Bronchial epithelial cell (primary cell): Measurements from ENCODE around the gene BRD4. TPM values are rescaled to one million over a fixed set of nuclear protein-coding genes. Genes with fewer than 3 reads are reported as not detected.

Experiments
- DNase-seq: peaks from one replicate; pipeline ENCODE4 v3.0.0-alpha.2; 2010; ENCODE audit warnings: low read depth
- FAIRE-seq: peaks from 2 replicates; lab custom pipeline; 2011; peaks lifted over from hg19 to GRCh38; lab: Jason Lieb, UNC
- H3K27me3 ChIP-seq: 2 replicates; pipeline ENCODE4 v1.5.1; 2011; ENCODE audit warnings: low read length; ENCODE audit not compliant: control insufficient read depth, insufficient read depth
- H3K36me3 ChIP-seq: 2 replicates; pipeline ENCODE4 v1.5.1; 2011; ENCODE audit warnings: low read length; ENCODE audit not compliant: control insufficient read depth, insufficient read depth
- H3K4me3 ChIP-seq: 2 replicates; pipeline ENCODE4 v1.5.1; 2011; ENCODE audit warnings: mild to moderate bottlenecking, low read depth, low read length, control low read depth
- CTCF ChIP-seq: IDR thresholded peaks from 2 replicates; pipeline ENCODE4 v1.5.1; 2011; ENCODE audit warnings: mild to moderate bottlenecking, moderate library complexity, low read length, control low read depth, inconsistent platforms; ENCODE audit not compliant: insufficient read depth, severe bottlenecking
- total RNA-seq: library from RNA; depleted of rRNA; stranded (reverse); fragments of >200 nt; gene quantifications from 2 replicates; pipeline ENCODE4 v1.2.1, GENCODE V29; 2014

BRD4 gene
- total RNA-seq, 1 donor from 2014 or later: 12.1 TPM

GRCh38 chr19:15280048-15280725 is 52.2 kb downstream of the BRD4 start:
- Histone ChIP-seq H3K4me3 (no peak overlapping the region), H3K36me3 (peaks cover 3% of the 10 kb centered on the region), H3K27me3 (no peaks in the 10 kb centered on the region)
- DNase-seq (no peak), FAIRE-seq (no peak)
- no peak for TF ChIP-seq CTCF

- FAIRE-seq (no peak), DNase-seq (no peak)
- Histone ChIP-seq H3K4me3 (no peak overlapping the region), H3K27me3 (no peaks in the 10 kb centered on the region), H3K36me3 (peaks cover 3% of the 10 kb centered on the region)
- no peak for TF ChIP-seq CTCF
Measured at GRCh38 chr19:15279326-15279904, 52.9 kb downstream of the BRD4 start.

DNA sequence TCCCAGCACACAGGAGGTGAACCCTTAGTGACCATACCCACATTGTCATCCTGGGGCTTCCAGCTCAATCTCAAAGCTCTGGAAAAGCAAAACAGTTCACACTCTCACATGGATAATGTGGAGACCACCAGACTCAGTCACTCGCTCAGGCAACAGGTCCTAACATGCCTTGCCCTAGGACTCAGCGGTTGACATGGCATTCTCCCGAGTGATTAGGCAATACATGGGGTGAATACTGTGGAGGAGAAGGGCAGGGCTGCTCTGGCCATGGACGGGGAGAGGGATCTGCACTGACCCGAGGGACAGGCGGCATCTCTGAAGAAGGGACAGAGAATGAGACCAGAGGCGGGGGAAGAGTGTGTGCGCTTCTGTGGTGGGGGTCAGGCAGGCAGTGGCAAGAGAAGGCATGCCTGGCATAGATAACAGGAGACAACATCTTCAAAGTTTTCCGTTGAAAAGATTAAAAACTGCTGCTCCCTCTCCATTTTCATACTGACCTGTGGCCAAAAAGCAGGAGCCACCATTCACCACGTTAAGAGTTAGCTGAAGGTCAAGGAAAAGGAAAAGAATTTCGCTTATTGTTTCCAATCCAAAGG is 55.6 kb downstream of the BRD4 start:
- FAIRE-seq (peak; percentile 81), DNase-seq (peak; percentile 86)
- TF ChIP-seq CTCF: no peak
- Histone ChIP-seq H3K27me3 (no peaks in the 10 kb centered on the region), H3K4me3 (no peak overlapping the region), H3K36me3 (peaks cover 18% of the 10 kb centered on the region)

GRCh38 chr19:15274477-15274876 is 57.9 kb downstream of the BRD4 start:
- no peak for FAIRE-seq
- Histone ChIP-seq H3K4me3 (no peak overlapping the region), H3K27me3 (no peaks in the 10 kb centered on the region), H3K36me3 (peaks cover 28% of the 10 kb centered on the region)
- no peak for TF ChIP-seq CTCF
- no peak for DNase-seq

- DNase-seq: no peak
- Histone ChIP-seq H3K27me3 (no peaks in the 10 kb centered on the region), H3K36me3 (peaks cover 40% of the 10 kb centered on the region), H3K4me3 (no peak overlapping the region)
- TF ChIP-seq CTCF: no peak
- no peak for FAIRE-seq
Measured at GRCh38 chr19:15269806-15270205, 62.5 kb downstream of the BRD4 start.
